ENCODE results near the gene SUGCT. TPM values are rescaled to one million over a fixed set of nuclear protein-coding genes. Genes with fewer than 3 reads are reported as not detected.

SUGCT gene
- total RNA-seq, 3 donors from 2014 or later (not counting 1 experiment from before 2014, with no cell fraction given): 0.40 to 0.59 TPM; not detected in 1

GRCh38 chr7:40536421-40536820 lies 401.6 kb downstream of the SUGCT start:
- intact Hi-C loops (cut with micrococcal nuclease): no loop called here
- H3K36me3 ChIP-seq (ENCODE audit: control insufficient read depth, insufficient read depth, low read length): no peaks in the 10 kb centered on the region
- Mint-ChIP-seq H3K36me3 (no peaks in the 10 kb centered on the region), H3K27me3 (ENCODE audit: low read depth in 2 of 2) (no peaks in the 10 kb centered on the region), H3K9me3 (peaks cover 2 to 7% of the 10 kb centered on the region in 2 donors), H3K4me3 (no peak overlapping the region), H3K4me1 (no peaks in the 10 kb centered on the region), H3K27ac (no peak overlapping the region)
- H3K27ac ChIP-seq (ENCODE audit: low read length): no peak overlapping the region
- TF ChIP-seq CTCF (IDR thresholded peaks at IDR 0.05): no peak
- H3K4me3 ChIP-seq (ENCODE audit: low read length): no peak overlapping the region
- H3K4me1 ChIP-seq (ENCODE audit: control insufficient read depth, insufficient read depth, low read length): no peaks in the 10 kb centered on the region
- ATAC-seq: no peak
- WGBS (ENCODE audit: insufficient coverage): 78% methylated on average over 1 of the region's 1 CpG
- no peaks in the 10 kb centered on the region for H3K27me3 ChIP-seq (ENCODE audit: control insufficient read depth, insufficient read depth, low read length)
- DNase-seq: no peak
- no peaks in the 10 kb centered on the region for H3K9me3 ChIP-seq (ENCODE audit: control insufficient read depth, insufficient read depth, low read length)

GRCh38 chr7:40538281-40538680 lies 403.5 kb downstream of the SUGCT start:
- no peak for TF ChIP-seq CTCF (IDR thresholded peaks at IDR 0.05)
- H3K27ac ChIP-seq (ENCODE audit: low read length): no peak overlapping the region
- H3K36me3 ChIP-seq (ENCODE audit: control insufficient read depth, insufficient read depth, low read length): no peaks in the 10 kb centered on the region
- DNase-seq: no peak
- H3K4me3 Mint-ChIP-seq: no peak overlapping the region
- ATAC-seq: no peak
- H3K4me1 ChIP-seq (ENCODE audit: control insufficient read depth, insufficient read depth, low read length): no peaks in the 10 kb centered on the region
- H3K27me3 Mint-ChIP-seq (ENCODE audit: low read depth in 2 of 2): no peaks in the 10 kb centered on the region
- intact Hi-C loops (cut with micrococcal nuclease): no loop called here
- no peaks in the 10 kb centered on the region for H3K9me3 ChIP-seq (ENCODE audit: control insufficient read depth, insufficient read depth, low read length)
- H3K9me3 Mint-ChIP-seq: peaks cover 2 to 5% of the 10 kb centered on the region in 2 donors
- no peaks in the 10 kb centered on the region for H3K36me3 Mint-ChIP-seq
- no peak overlapping the region for H3K4me3 ChIP-seq (ENCODE audit: low read length)
- WGBS (ENCODE audit: insufficient coverage): 100% methylated on average over 1 of the region's 1 CpG
- H3K27ac Mint-ChIP-seq: no peak overlapping the region
- H3K4me1 Mint-ChIP-seq: no peaks in the 10 kb centered on the region
- H3K27me3 ChIP-seq (ENCODE audit: control insufficient read depth, insufficient read depth, low read length): no peaks in the 10 kb centered on the region

- Histone ChIP-seq H3K36me3 (ENCODE audit: control insufficient read depth, insufficient read depth, low read length) (no peaks in the 10 kb centered on the region), H3K4me1 (ENCODE audit: control insufficient read depth, insufficient read depth, low read length) (no peaks in the 10 kb centered on the region), H3K27ac (ENCODE audit: low read length) (no peak overlapping the region), H3K4me3 (ENCODE audit: low read length) (no peak overlapping the region), H3K27me3 (ENCODE audit: control insufficient read depth, insufficient read depth, low read length) (no peaks in the 10 kb centered on the region), H3K9me3 (ENCODE audit: control insufficient read depth, insufficient read depth, low read length) (no peaks in the 10 kb centered on the region)
- no peak overlapping the region for H3K4me3 Mint-ChIP-seq
- no peak for ATAC-seq
- intact Hi-C loops (cut with micrococcal nuclease): no loop called here
- no peaks in the 10 kb centered on the region for H3K27me3 Mint-ChIP-seq (ENCODE audit: low read depth in 2 of 2)
- H3K4me1 Mint-ChIP-seq: no peaks in the 10 kb centered on the region
- WGBS (ENCODE audit: insufficient coverage): 89% methylated on average over 1 of the region's 1 CpG
- H3K27ac Mint-ChIP-seq: no peak overlapping the region
- no peak for TF ChIP-seq CTCF (IDR thresholded peaks at IDR 0.05)
- no peak for DNase-seq
- H3K9me3 Mint-ChIP-seq: peaks cover 2% of the 10 kb centered on the region in 2 donors
- H3K36me3 Mint-ChIP-seq: no peaks in the 10 kb centered on the region
Measured at GRCh38 chr7:40541336-40541735, 406.5 kb downstream of the SUGCT start.

- 75% methylated on average over 3 of the region's 3 CpGs for WGBS (ENCODE audit: insufficient coverage)
- Histone ChIP-seq H3K36me3 (ENCODE audit: control insufficient read depth, insufficient read depth, low read length) (no peaks in the 10 kb centered on the region), H3K27ac (ENCODE audit: low read length) (no peak overlapping the region), H3K27me3 (ENCODE audit: control insufficient read depth, insufficient read depth, low read length) (no peaks in the 10 kb centered on the region), H3K9me3 (ENCODE audit: control insufficient read depth, insufficient read depth, low read length) (no peaks in the 10 kb centered on the region), H3K4me1 (ENCODE audit: control insufficient read depth, insufficient read depth, low read length) (no peaks in the 10 kb centered on the region), H3K4me3 (ENCODE audit: low read length) (no peak overlapping the region)
- Mint-ChIP-seq H3K9me3 (peaks cover 2% of the 10 kb centered on the region in 2 donors), H3K4me1 (no peaks in the 10 kb centered on the region), H3K4me3 (no peak overlapping the region), H3K27me3 (ENCODE audit: low read depth in 2 of 2) (no peaks in the 10 kb centered on the region), H3K27ac (no peak overlapping the region), H3K36me3 (no peaks in the 10 kb centered on the region)
- DNase-seq (no peak), ATAC-seq (no peak)
- intact Hi-C loops (cut with micrococcal nuclease): no loop called here
- TF ChIP-seq CTCF (IDR thresholded peaks at IDR 0.05): no peak
Measured at GRCh38 chr7:40542982-40543741, 408.4 kb downstream of the SUGCT start.
